ENCODE measurements around the gene IP6K2. TPM values are rescaled to one million over a fixed set of nuclear protein-coding genes. Genes with fewer than 3 reads are reported as not detected.

The IP6K2 gene
- total and polyA plus RNA-seq, 8 donors = 44.1 to 234 (median 103) TPM

DNA sequence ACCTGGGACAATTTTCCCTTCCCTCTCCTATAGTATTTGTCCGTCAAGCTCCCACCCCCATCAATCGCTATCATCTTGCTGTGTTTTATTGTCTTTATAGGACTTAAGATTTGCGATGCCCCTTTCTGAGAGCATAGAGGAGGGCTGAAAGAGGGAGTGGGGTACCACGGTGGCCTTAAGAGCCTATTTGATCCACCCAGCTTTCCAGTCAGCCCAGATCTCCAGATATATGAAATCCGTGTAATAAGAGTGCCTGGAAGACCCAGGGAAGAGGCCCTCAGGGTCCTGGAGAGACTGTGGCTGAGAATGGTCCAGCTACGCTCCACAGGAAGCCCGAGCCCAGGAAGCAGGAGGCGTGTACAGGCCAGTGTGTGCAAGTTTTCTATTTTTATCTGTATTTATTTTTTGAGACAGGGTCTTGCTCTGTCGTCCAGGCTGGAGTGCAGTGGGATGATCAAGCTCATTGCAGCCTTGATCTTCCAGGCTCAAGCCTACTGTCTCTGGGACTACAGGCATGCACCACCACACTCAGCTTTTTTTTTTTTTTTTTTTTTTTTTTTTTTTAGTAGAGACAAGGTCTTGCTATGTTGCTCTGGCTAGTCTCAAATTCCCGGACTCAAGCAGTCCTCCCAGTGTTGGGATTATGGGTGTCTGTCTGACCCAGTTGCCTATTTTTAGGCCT is 30.3 kb downstream of the IP6K2 start:
- 40 to 61% (median 50%) methylated on average over 9 to 10 of the region's 10 CpGs for WGBS, 5 donors
- peak overlapping the region; percentile 71 to 96 (median 78) for H3K4me3 ChIP-seq
- peaks cover 26 to 46% (median 40%) of the 10 kb centered on the region in 4 donors for H3K4me1 ChIP-seq
- H3K36me3 ChIP-seq = peaks cover 51 to 59% (median 55%) of the 10 kb centered on the region in 4 donors
- peak overlapping the region in 4 of 5 donors; percentile 91 to 94 (median 91) for H3K27ac ChIP-seq
- TF ChIP-seq EP300 (IDR thresholded peaks at IDR 0.05) (no peak), POLR2A (IDR thresholded peaks at IDR 0.05) (no peak), POLR2AphosphoS5 (IDR thresholded peaks at IDR 0.05) (no peak)
- TF ChIP-seq, protein P1, sequence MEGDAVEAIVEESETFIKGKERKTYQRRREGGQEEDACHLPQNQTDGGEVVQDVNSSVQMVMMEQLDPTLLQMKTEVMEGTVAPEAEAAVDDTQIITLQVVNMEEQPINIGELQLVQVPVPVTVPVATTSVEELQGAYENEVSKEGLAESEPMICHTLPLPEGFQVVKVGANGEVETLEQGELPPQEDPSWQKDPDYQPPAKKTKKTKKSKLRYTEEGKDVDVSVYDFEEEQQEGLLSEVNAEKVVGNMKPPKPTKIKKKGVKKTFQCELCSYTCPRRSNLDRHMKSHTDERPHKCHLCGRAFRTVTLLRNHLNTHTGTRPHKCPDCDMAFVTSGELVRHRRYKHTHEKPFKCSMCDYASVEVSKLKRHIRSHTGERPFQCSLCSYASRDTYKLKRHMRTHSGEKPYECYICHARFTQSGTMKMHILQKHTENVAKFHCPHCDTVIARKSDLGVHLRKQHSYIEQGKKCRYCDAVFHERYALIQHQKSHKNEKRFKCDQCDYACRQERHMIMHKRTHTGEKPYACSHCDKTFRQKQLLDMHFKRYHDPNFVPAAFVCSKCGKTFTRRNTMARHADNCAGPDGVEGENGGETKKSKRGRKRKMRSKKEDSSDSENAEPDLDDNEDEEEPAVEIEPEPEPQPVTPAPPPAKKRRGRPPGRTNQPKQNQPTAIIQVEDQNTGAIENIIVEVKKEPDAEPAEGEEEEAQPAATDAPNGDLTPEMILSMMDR (IDR thresholded peaks at IDR 0.05) = no peak
- H3K9me3 ChIP-seq = no peaks in the 10 kb centered on the region
- H3K27me3 ChIP-seq = no peaks in the 10 kb centered on the region
- intact Hi-C loops (cut with DNase I; ENCODE audit: low total_unique reads) = no loop called here
- DNase-seq = no peak

DNA sequence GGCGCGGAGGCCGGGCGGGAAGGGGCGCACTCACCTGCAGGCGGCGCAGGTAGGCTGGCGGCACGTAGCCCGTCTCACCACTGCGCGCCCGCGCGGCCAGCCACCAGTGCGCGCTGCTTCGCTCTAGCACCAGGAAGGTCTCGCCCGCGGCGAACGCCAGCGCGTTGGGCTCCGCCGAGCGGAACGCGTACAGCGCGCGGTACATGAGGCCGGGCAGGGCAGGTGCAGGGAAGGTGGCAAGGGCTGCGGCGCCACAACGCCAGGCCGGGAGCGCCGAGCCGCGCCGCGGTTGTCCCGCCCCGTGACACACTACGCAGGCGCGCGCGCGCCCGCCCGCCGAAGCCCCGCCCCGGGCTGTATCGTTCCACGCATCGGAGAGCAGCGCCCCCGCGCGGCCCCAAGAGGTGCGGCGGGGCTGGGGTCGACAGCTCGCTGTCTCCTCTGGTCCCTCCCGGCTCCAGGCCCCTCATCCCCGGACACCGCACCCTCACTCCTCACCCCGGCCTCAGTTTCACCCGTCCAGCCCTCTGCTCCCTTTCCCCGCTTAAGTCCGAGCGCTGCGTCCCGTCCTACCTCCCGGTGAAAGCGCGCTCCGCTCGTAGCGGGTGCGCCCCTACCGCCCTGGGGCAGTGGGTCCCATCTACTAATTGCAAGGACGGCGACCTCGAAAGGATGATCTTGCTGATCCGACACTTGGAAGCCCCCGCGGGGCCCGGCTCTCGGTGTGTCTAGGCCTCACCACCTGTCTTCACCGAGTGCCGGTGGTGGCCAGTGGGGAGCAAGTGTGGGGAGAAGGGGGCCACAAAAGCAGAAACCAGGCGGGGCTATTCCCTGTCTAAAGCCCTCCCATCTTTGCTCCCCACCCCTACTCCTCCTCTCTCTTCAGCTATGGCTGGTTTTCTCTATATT is 31.2 kb downstream of the IP6K2 start, which contains the start of gene NCKIPSD:
NCKIPSD (minus strand) TSS at position 313 of the 909 bp plus-strand sequence; CDS start at position 205, 108 bp downstream.
- Histone ChIP-seq H3K27ac (peak within 1 kb of the TSS; percentile 91 to 96 (median 91)), H3K36me3 (peaks cover 53 to 59% (median 55%) of the 10 kb centered on the region in 4 donors)
- intact Hi-C loops (cut with DNase I; ENCODE audit: low total_unique reads) = no loop called here

DNA sequence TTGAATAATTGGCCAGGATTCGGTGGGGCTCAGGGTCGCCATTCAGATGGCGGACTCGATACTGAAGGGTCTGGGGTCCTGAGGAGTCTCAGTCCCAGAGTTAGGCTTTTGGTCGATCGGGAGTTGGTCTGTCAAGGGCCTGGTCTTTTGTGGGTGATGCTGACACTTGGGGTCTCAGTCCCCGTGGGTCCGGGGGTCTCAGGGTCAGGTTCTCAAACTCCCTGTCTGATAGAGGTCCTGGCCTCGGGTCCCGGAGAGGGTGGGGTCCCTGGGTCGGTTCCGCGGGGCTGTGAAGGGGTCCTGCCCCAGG is 31.8 kb downstream of the IP6K2 start:
- no peak for DNase-seq
- WGBS, 5 donors = 7 to 24% (median 9%) methylated on average over 6 to 13 of the region's 13 CpGs
- no peak for TF ChIP-seq POLR2AphosphoS5 (IDR thresholded peaks at IDR 0.05)
- TF ChIP-seq, protein P1 (IDR thresholded peaks at IDR 0.05) = peak in 2 of 7 experiments; percentile 10 to 41
- peak overlapping the region; percentile 91 to 96 (median 91) for H3K27ac ChIP-seq
- peaks cover 26 to 46% (median 40%) of the 10 kb centered on the region in 4 donors for H3K4me1 ChIP-seq
- H3K36me3 ChIP-seq = peaks cover 53 to 59% (median 55%) of the 10 kb centered on the region in 4 donors
- peak overlapping the region; percentile 71 to 96 (median 78) for H3K4me3 ChIP-seq
- no peaks in the 10 kb centered on the region for H3K9me3 ChIP-seq
- H3K27me3 ChIP-seq = no peaks in the 10 kb centered on the region
- intact Hi-C loops (cut with DNase I; ENCODE audit: low total_unique reads) = no loop called here

More for the DNA sequence above, 31.2 kb downstream of the IP6K2 start, which contains the start of gene NCKIPSD:
- H3K27me3 ChIP-seq = no peaks in the 10 kb centered on the region
- peaks cover 26 to 46% (median 40%) of the 10 kb centered on the region in 4 donors for H3K4me1 ChIP-seq
- H3K9me3 ChIP-seq = no peaks in the 10 kb centered on the region
- DNase-seq = peak; percentile 94 to 96
- 0 to 2% (median 0%) methylated on average over 21 to 97 of the region's 97 CpGs for WGBS, 5 donors
- TF ChIP-seq POLR2A (IDR thresholded peaks at IDR 0.05) = no peak
- TF ChIP-seq, protein P1 (IDR thresholded peaks at IDR 0.05) = peak in 5 of 7 experiments; percentile 51 to 88 (median 79)
- peak in 2 of 3 donors; percentile 87 for TF ChIP-seq POLR2AphosphoS5 (IDR thresholded peaks at IDR 0.05)
- peak within 1 kb of the TSS; percentile 71 to 96 (median 78) for H3K4me3 ChIP-seq

DNA sequence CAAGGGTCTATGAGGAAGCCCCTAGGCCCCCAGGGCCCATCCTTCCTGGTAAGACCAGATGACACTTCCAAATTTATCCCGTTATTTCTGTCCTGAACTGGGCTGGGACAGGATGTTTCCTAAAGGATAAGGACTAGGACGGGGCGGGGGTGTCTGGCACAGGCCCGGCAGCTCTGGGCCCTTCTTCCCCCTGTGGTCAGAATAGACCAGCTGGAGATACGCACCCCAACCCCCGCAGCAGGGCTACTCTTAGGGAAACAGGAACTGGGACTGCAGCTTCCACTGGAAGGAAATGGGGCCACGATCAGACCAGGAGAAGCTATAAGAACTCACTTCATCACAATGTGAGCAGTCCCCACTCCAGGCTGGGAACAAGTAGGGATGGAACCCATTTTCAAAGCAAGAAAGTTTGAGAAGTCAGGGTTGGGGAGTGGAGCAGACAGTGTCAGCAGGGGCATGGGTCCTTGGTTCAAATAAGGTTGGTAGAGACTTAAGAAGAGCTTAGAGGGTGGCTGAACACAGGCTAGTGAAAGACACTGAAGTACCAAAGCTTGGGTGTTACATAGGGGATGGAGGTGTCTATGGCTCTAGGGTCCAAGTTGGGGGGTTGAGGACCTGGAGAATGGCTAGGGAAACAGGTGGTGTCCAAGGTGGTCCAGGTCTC is 32.4 kb downstream of the IP6K2 start:
- DNase-seq = peak in 1 of 2 donors; percentile 45
- Histone ChIP-seq H3K4me1 (peaks cover 26 to 46% (median 40%) of the 10 kb centered on the region in 4 donors), H3K36me3 (peaks cover 47 to 59% (median 55%) of the 10 kb centered on the region in 4 donors), H3K9me3 (no peaks in the 10 kb centered on the region), H3K27me3 (no peaks in the 10 kb centered on the region), H3K27ac (peak overlapping the region in 4 of 5 donors; percentile 7 to 94 (median 91)), H3K4me3 (peak overlapping the region; percentile 71 to 96 (median 78))
- intact Hi-C loops (cut with DNase I; ENCODE audit: low total_unique reads) = no loop called here
- TF ChIP-seq EP300 (IDR thresholded peaks at IDR 0.05) = no peak
- TF ChIP-seq POLR2A (IDR thresholded peaks at IDR 0.05) = no peak
- TF ChIP-seq POLR2AphosphoS5 (IDR thresholded peaks at IDR 0.05) = no peak
- TF ChIP-seq, protein P1 (IDR thresholded peaks at IDR 0.05) = no peak
- 31 to 50% (median 42%) methylated on average over 7 of the region's 7 CpGs for WGBS, 5 donors

Data from stomach (tissue), 9 donors.